Measurements from ENCODE around the gene GBF1.

The GBF1 gene

GRCh38 chr10:102429468-102429867 lies 184.1 kb downstream of the GBF1 start:
- no peak for DNase-seq

DNA sequence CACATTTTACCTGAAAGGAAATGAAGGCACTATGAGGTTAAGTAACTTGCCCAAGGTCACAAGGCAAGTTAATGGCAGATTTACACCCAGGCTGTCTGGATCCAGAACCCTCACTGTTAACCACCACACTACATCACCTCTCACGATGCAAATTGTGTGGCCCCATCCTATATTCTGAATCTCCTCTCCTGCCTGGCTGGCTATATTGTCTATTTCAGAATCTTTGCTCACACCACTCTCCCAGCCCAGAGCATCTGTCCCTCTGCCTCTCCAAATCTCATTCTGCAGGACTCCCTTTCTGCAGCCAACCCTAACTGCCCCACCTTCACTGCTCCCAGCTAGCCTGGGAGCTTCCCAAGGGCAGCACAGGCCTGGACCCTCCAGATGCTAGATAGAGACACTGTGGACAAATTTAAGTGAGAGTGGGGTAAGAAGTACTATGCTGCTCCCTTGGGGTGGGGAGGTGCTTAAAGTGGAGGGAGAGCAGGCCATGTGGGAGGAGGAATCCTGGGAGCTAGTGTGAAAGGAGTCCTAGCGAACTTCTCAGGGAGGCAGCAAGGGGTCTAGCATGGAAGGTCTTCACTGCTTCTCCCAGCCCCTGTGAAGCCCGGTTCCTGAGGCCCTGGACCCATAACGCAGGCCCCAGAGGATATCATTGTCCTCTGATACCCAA lies 186.3 kb downstream of the GBF1 start:
- no peak for DNase-seq
